H1 (cell line): ENCODE data around the gene LTO1. TPM values are rescaled to one million over a fixed set of nuclear protein-coding genes. Genes with fewer than 3 reads are reported as not detected.
A peak's percentile ranks its signal among the peaks of the same experiment; 100 is the strongest.

Source experiments
- CREB1 ChIP-seq: IDR thresholded peaks from 2 replicates; pipeline ENCODE4 v1.6.1; 2012; ENCODE audit warnings: inconsistent platforms
- EZH2 ChIP-seq: fragments of 200-600 bp; sonication (generic); IDR thresholded peaks from 2 replicates; pipeline ENCODE4 v1.7.1; 2012; ENCODE audit warnings: low read depth, mild to moderate bottlenecking, moderate library complexity, low read length, inconsistent platforms; ENCODE audit not compliant: severe bottlenecking
- KDM4A ChIP-seq: IDR thresholded peaks from one replicate; pipeline ENCODE4 v1.7.1; 2012; ENCODE audit warnings: low read depth, mild to moderate bottlenecking, moderate library complexity, low read length, inconsistent platforms; ENCODE audit not compliant: severe bottlenecking
- POLR2A ChIP-seq, 2 experiments: IDR thresholded peaks; 1 replicate in 1 of 2; 2 replicates in 1 of 2; pipeline ENCODE4 v1.6.1; 2011; ENCODE audit warnings: low read depth in 2 of 2, low read length in 2 of 2, mild to moderate bottlenecking in 2 of 2; ENCODE audit errors: control extremely low read depth in 1 of 2
- TAF1 ChIP-seq: IDR thresholded peaks from 2 replicates; pipeline ENCODE4 v1.6.1; 2011; ENCODE audit warnings: mild to moderate bottlenecking, low read depth, low read length
- polyA plus RNA-seq, 7 experiments: library from polyadenylated mRNA; depleted of rRNA in 3 of 7; stranded (reverse) in 5 of 7; unstranded in 2 of 7; fragments of >200 nt in 5 of 7; fragments of 200-250 nt in 2 of 7; gene quantifications; 1 replicate in 5 of 7; 2 replicates in 1 of 7; 4 replicates in 1 of 7; pipeline versions ENCODE4 v1.2.1 to v1.2.3, GENCODE V29; 2011 to 2013; ENCODE audit warnings: missing spikeins in 2 of 7, mixed read lengths in 2 of 7
- total RNA-seq: library from RNA; stranded (reverse); fragmentation: NEBNext Ultra II Directional; extraction: Animal tissue kit (Norgen Biotek cat#: 25700); gene quantifications from 2 replicates; pipeline ENCODE4 v1.2.1, GENCODE V29; 2021
- TF ChIP-seq, protein P1 (sequence below): fragments of 300-600 bp; sonication (generic); IDR thresholded peaks from 2 replicates; pipeline ENCODE4 v1.7.1; 2012; ENCODE audit warnings: low read length, moderate library complexity, mild to moderate bottlenecking, inconsistent platforms; ENCODE audit not compliant: insufficient replicate concordance
- TF ChIP-seq, protein P2 (sequence below): IDR thresholded peaks from 2 replicates; pipeline ENCODE4 v1.6.1; 2012; ENCODE audit warnings: low read length, inconsistent platforms
- TF ChIP-seq, protein P3 (sequence below): IDR thresholded peaks from 2 replicates; pipeline ENCODE4 v1.6.1; 2012; ENCODE audit warnings: inconsistent platforms

LTO1 gene
- total and polyA plus RNA-seq, 2 of the 8 experiments (the other 6 are each of a cell fraction or from before 2014, with no cell fraction given), result 15.4 to 21.3 TPM

DNA sequence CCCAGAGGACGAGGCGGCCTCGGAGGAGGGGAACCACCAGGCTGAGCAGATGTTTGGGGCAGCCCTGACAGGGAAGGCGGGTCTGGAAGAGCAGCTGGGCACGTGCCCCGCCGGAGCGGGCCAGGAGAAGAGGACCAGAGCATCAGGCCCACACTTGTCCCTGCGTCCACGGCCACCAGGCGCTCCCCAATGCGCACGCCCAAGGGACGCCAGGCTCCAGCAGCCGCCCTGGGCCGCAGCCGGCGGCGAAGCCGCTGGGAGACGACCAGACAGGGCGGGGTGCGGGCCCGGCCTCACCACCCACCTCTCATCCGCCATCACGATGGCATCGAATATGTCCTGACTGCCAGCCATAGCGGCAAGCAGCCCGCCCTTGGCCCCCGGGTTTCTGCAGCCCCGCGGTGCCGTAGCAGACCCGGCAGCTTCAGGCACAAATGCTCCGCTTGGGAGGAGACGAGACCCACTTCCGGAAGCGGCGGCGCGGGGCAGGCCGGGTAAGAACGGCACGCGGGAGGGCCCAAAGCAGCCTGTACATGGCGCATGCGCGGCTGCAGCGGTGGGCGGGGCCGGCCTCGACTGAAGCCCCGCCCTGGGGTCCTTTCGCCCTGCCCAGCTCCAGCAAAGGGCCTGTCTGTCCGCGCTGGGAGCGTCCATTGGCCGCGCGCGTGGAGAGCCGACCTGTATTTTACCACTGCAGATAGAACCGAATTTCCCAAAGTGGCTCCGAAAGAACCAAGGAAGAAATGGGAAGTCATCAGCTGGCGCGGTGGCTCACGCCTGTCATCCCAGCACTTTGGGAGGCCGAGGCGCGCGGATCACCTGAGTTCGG, at the start of gene LTO1 (continued):
- TF ChIP-seq, protein P1, sequence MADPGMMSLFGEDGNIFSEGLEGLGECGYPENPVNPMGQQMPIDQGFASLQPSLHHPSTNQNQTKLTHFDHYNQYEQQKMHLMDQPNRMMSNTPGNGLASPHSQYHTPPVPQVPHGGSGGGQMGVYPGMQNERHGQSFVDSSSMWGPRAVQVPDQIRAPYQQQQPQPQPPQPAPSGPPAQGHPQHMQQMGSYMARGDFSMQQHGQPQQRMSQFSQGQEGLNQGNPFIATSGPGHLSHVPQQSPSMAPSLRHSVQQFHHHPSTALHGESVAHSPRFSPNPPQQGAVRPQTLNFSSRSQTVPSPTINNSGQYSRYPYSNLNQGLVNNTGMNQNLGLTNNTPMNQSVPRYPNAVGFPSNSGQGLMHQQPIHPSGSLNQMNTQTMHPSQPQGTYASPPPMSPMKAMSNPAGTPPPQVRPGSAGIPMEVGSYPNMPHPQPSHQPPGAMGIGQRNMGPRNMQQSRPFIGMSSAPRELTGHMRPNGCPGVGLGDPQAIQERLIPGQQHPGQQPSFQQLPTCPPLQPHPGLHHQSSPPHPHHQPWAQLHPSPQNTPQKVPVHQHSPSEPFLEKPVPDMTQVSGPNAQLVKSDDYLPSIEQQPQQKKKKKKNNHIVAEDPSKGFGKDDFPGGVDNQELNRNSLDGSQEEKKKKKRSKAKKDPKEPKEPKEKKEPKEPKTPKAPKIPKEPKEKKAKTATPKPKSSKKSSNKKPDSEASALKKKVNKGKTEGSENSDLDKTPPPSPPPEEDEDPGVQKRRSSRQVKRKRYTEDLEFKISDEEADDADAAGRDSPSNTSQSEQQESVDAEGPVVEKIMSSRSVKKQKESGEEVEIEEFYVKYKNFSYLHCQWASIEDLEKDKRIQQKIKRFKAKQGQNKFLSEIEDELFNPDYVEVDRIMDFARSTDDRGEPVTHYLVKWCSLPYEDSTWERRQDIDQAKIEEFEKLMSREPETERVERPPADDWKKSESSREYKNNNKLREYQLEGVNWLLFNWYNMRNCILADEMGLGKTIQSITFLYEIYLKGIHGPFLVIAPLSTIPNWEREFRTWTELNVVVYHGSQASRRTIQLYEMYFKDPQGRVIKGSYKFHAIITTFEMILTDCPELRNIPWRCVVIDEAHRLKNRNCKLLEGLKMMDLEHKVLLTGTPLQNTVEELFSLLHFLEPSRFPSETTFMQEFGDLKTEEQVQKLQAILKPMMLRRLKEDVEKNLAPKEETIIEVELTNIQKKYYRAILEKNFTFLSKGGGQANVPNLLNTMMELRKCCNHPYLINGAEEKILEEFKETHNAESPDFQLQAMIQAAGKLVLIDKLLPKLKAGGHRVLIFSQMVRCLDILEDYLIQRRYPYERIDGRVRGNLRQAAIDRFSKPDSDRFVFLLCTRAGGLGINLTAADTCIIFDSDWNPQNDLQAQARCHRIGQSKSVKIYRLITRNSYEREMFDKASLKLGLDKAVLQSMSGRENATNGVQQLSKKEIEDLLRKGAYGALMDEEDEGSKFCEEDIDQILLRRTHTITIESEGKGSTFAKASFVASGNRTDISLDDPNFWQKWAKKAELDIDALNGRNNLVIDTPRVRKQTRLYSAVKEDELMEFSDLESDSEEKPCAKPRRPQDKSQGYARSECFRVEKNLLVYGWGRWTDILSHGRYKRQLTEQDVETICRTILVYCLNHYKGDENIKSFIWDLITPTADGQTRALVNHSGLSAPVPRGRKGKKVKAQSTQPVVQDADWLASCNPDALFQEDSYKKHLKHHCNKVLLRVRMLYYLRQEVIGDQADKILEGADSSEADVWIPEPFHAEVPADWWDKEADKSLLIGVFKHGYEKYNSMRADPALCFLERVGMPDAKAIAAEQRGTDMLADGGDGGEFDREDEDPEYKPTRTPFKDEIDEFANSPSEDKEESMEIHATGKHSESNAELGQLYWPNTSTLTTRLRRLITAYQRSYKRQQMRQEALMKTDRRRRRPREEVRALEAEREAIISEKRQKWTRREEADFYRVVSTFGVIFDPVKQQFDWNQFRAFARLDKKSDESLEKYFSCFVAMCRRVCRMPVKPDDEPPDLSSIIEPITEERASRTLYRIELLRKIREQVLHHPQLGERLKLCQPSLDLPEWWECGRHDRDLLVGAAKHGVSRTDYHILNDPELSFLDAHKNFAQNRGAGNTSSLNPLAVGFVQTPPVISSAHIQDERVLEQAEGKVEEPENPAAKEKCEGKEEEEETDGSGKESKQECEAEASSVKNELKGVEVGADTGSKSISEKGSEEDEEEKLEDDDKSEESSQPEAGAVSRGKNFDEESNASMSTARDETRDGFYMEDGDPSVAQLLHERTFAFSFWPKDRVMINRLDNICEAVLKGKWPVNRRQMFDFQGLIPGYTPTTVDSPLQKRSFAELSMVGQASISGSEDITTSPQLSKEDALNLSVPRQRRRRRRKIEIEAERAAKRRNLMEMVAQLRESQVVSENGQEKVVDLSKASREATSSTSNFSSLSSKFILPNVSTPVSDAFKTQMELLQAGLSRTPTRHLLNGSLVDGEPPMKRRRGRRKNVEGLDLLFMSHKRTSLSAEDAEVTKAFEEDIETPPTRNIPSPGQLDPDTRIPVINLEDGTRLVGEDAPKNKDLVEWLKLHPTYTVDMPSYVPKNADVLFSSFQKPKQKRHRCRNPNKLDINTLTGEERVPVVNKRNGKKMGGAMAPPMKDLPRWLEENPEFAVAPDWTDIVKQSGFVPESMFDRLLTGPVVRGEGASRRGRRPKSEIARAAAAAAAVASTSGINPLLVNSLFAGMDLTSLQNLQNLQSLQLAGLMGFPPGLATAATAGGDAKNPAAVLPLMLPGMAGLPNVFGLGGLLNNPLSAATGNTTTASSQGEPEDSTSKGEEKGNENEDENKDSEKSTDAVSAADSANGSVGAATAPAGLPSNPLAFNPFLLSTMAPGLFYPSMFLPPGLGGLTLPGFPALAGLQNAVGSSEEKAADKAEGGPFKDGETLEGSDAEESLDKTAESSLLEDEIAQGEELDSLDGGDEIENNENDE, result no peak
- no peak for TF ChIP-seq KDM4A
- TF ChIP-seq, protein P2, sequence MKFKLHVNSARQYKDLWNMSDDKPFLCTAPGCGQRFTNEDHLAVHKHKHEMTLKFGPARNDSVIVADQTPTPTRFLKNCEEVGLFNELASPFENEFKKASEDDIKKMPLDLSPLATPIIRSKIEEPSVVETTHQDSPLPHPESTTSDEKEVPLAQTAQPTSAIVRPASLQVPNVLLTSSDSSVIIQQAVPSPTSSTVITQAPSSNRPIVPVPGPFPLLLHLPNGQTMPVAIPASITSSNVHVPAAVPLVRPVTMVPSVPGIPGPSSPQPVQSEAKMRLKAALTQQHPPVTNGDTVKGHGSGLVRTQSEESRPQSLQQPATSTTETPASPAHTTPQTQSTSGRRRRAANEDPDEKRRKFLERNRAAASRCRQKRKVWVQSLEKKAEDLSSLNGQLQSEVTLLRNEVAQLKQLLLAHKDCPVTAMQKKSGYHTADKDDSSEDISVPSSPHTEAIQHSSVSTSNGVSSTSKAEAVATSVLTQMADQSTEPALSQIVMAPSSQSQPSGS, result no peak
- no peak for TF ChIP-seq CREB1
- no peak for TF ChIP-seq EZH2
- TF ChIP-seq, protein P3, sequence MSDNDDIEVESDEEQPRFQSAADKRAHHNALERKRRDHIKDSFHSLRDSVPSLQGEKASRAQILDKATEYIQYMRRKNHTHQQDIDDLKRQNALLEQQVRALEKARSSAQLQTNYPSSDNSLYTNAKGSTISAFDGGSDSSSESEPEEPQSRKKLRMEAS, result peak; percentile 63
- TF ChIP-seq TAF1, result peak; percentile 74
- peak in 1 of 2 experiments; percentile 62; a peak in 1 of 3 replicates for TF ChIP-seq POLR2A (IDR thresholded peaks at IDR 0.05; ENCODE audit: control extremely low read depth in 1 of 2, low read depth in 2 of 2, low read length in 2 of 2)
